GM12873 (cell line): Measurements from ENCODE around the gene TMEM242.

Source experiments
- TF ChIP-seq, protein P1 (sequence below): IDR thresholded peaks from 2 replicates; pipeline ENCODE4 v1.5.1; 2012; ENCODE audit warnings: low read depth, mild to moderate bottlenecking, moderate library complexity, low read length, control low read depth; ENCODE audit not compliant: insufficient read depth; ENCODE audit errors: missing control alignments

The TMEM242 gene

DNA sequence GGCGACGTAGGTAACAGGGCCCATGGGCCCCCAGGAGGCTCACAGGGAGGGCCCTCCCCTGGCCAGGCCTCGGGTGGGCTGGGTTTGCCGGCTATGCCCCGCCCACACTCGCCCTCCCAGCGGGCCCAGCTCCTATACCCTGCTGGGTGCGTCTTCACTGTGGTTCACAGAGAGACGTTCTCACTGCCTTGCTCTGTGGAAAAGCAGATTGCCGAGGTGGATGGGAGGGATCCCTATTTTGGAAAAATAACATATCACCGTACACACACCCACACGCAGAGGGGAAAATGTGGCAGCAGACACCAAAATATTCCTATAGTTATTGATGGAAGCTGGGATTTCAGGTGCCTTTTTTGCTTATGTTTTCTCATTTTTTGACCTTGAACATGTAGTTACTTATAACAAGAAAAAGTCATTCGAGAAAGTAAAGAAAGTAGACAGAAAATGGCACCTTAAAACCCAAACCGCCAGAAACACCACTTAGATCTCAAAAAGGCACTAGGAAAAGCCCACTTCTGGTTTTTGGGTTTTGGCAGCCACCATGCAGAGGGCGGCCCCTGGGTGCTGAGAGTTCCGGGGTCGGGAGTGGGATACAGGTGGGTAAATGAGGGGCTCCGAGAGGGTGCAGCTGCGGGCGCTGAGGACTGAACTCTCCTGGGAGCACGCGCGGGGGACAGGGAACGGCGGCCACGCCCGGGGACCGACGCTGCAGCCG is 49.4 kb downstream of the TMEM242 start:
- TF ChIP-seq, protein P1, sequence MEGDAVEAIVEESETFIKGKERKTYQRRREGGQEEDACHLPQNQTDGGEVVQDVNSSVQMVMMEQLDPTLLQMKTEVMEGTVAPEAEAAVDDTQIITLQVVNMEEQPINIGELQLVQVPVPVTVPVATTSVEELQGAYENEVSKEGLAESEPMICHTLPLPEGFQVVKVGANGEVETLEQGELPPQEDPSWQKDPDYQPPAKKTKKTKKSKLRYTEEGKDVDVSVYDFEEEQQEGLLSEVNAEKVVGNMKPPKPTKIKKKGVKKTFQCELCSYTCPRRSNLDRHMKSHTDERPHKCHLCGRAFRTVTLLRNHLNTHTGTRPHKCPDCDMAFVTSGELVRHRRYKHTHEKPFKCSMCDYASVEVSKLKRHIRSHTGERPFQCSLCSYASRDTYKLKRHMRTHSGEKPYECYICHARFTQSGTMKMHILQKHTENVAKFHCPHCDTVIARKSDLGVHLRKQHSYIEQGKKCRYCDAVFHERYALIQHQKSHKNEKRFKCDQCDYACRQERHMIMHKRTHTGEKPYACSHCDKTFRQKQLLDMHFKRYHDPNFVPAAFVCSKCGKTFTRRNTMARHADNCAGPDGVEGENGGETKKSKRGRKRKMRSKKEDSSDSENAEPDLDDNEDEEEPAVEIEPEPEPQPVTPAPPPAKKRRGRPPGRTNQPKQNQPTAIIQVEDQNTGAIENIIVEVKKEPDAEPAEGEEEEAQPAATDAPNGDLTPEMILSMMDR, result no peak

DNA sequence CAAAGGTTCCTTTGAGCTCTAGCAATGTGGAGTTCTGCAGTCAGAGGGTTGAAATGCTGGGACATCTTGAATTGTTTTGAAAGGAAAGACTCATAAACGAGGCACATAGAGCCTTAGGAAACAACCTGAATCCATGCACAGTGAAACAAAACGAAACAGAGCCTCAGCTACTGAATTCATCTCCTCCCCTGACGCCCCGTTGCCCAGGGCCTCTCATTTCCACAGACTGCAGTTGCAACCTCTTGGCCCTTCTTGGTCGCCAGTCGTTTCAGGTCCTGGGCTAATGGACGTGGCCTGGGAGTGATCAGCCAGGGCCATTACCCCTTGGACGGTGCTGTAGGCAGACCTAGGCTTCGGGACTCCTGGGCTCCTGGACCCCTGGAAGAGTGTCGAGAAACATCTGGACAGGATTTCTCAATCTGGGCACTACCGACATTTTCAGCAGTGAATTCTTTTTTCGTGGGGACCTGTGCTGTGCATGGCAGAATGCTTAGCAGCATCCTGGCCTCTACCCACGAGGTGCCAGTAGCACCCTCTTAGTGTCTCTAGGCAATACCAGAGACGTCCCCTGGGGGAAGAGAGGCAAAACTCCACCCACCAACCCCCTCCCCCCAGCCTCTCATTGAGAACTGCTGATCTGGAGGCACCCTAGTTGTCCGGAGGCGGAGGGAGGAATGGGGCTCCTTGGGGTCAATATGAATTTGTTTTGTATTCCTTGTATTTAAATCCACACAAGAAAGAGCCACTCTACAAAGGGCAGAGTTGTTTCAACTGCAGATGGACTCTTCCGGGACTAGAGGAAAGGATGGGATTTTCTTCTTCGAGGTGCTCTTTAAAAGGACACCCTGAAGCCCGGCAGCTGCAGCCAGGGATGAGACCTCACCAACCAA is 50.2 kb downstream of the TMEM242 start:
- TF ChIP-seq, protein P1, result peak; percentile 10

DNA sequence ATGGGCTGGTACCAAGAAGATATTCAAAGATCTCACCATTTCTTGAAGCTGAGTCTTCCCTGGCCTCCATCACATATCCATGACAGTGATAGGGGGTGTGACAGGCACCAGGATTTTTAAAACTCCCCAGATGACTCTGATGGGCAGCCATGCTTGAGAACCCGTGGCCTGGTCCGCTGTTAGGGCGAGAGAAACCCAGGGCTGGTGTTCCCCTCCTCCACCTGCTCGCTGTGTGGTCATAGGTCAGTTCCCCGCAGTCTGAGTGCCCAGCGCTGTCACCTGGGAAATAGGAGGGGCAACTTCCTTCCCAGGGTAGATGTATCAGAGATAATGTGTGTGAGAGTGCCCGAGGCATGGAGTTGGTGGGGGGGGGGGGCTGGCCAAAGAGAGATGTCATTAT is 50.9 kb downstream of the TMEM242 start:
- TF ChIP-seq, protein P1, result no peak

DNA sequence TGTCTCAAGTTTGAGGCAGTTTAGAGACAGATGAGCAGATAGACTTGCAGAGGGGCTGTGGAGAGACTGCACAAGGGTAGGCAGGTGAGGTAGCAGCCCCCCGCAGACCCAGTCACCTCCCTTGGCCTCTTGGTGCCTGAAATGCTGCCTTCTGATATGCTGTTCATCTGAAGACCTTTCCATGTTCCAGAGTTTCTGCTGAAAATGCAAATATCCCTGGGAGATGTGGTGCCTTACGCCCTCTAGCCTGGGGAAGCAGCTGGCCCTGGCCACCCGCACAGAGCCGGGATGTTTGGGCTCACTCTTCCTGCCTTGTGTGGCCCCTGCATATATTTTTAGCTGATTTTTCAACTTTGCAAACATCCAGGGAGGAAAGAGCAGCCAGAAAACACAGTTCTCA is 51.4 kb downstream of the TMEM242 start:
- TF ChIP-seq, protein P1, result no peak

DNA sequence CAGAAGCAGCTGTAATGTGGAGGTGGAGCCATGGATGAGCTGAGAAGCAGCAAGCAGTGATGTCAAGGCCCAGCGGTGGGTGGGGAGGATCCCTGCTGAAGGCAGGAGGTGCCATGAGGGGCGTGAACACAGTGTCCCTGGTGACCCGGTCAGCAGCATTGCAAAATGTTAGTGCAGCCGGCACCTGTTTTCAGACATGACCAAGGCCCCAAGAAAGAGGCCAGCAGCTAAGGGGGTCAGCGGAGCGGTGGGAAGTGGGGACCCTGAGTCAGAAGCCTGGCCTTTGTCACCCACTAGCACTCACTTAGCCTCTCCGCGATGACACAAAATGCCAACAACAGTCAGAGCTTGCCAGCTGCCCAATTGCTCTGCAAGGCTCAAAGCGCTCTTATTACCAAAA is 51.9 kb downstream of the TMEM242 start:
- TF ChIP-seq, protein P1, result no peak

DNA sequence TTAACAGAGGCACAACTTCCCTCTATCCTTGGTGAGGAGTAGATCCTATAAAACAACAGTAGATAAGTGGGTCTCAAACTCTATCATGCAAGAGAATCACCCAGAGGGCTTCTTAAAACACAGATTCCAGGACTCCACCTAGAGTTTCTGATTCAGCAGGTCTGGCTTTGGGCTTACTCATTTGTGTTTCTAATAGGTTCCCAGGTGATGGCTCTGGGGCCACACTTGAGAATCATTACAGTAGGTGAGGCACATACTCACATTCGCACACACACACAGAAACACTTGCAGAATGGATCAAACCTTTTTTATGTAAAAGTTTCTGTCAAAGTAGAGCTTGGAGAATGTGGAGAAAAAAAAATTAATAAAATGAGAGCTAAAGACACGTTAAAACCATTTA is 52.4 kb downstream of the TMEM242 start:
- TF ChIP-seq, protein P1, result no peak

DNA sequence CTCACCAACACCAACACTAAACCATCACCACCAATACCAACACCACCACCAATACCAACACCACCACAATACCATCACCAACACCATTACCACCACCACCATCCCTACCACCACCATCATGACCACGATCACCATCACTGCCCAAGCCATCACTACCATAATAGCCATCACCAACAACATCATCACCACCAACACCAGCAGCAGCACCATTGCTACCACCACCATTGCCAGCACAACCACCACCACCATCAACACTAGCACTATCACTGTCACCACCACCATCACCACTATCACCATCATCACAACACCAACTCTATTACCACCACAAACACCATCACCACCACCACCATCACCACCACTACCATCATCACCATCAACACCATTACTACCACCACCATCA is 53.0 kb downstream of the TMEM242 start:
- TF ChIP-seq, protein P1, result no peak
